Activated CD4-positive, CD25-positive, alpha-beta regulatory T cell treated with anti-CD3 and anti-CD28 coated beads, Interleukin-2, amount 50 U/mL, for 16 hours (primary cell): ENCODE data around the gene ANK3.
"Not testable (repeated sequence)": the region's sequence is repeated elsewhere in the genome, so short reads cannot be mapped to it uniquely, and the experiment has no call there.

Experiments
- DNase-seq: peaks from one replicate; pipeline ENCODE4 v3.0.0-alpha.2; 2020; ENCODE audit warnings: low read depth, low spot score

ANK3 gene

GRCh38 chr10:60309371-60309770 is 80.3 kb downstream of the ANK3 start:
- DNase-seq = no peak

GRCh38 chr10:60305380-60305892 is 84.2 kb downstream of the ANK3 start:
- DNase-seq = no peak

- DNase-seq = no peak
Measured at GRCh38 chr10:60304829-60305379, 84.8 kb downstream of the ANK3 start.

GRCh38 chr10:60303778-60304177 is 85.9 kb downstream of the ANK3 start:
- DNase-seq = no peak

GRCh38 chr10:60299961-60300883 is 89.5 kb downstream of the ANK3 start:
- no peak for DNase-seq

- DNase-seq = no peak
Measured at GRCh38 chr10:60299390-60299778, 90.3 kb downstream of the ANK3 start.

- DNase-seq = no peak
Measured at GRCh38 chr10:60298408-60299389, 91.0 kb downstream of the ANK3 start.

- DNase-seq = no peak
Measured at GRCh38 chr10:60296073-60296472, 93.6 kb downstream of the ANK3 start.

GRCh38 chr10:60295028-60295937 is 94.4 kb downstream of the ANK3 start:
- no peak for DNase-seq

GRCh38 chr10:60293581-60294175 is 96.0 kb downstream of the ANK3 start:
- no peak for DNase-seq

GRCh38 chr10:60292998-60293397 is 96.7 kb downstream of the ANK3 start:
- DNase-seq = no peak

GRCh38 chr10:60292536-60292935 is 97.1 kb downstream of the ANK3 start:
- not testable (repeated sequence) for DNase-seq

- DNase-seq = no peak
Measured at GRCh38 chr10:60291344-60291930, 98.2 kb downstream of the ANK3 start.

GRCh38 chr10:60290558-60290957 is 99.1 kb downstream of the ANK3 start:
- no peak for DNase-seq

GRCh38 chr10:60289800-60290199 is 99.9 kb downstream of the ANK3 start:
- no peak for DNase-seq

- no peak for DNase-seq
Measured at GRCh38 chr10:60288256-60288655, 101.4 kb downstream of the ANK3 start.

GRCh38 chr10:60286559-60286958 is 103.1 kb downstream of the ANK3 start:
- DNase-seq = no peak

GRCh38 chr10:60283397-60283796 is 106.3 kb downstream of the ANK3 start:
- DNase-seq = no peak

- no peak for DNase-seq
Measured at GRCh38 chr10:60282771-60283353, 106.8 kb downstream of the ANK3 start.
